Panc1 (cell line): ENCODE results near the gene DDI1. TPM values are rescaled to one million over a fixed set of nuclear protein-coding genes. Genes with fewer than 3 reads are reported as not detected.

Experiments
- ATAC-seq: fragments of 200-7000 bp; cut with Tn5 transposase; 2 replicates; pipeline ENCODE4 v1.9.1; 2020; ENCODE audit warnings: mild to moderate bottlenecking, moderate library complexity
- BruUV-seq: library from RNA; stranded (reverse); fragments of 400-500 nt; replicated peaks from 2 replicates; lab custom pipeline; 2021; lab: Mats Ljungman, UMichigan
- CTCF ChIA-PET: fragments of 300-600 bp; sonication (Branson Sonifier 250); formaldehyde crosslinking; loops from one replicate; lab custom pipeline; 2022; ENCODE audit warnings: antibody characterized with exemption; lab: Charles Lee
- POLR2A ChIA-PET: fragments of 300-600 bp; sonication (Branson Sonifier 250); formaldehyde crosslinking; loops from one replicate; lab custom pipeline; 2022; ENCODE audit warnings: antibody characterized with exemption; lab: Charles Lee
- DNase-seq: peaks from one replicate; pipeline ENCODE4 v3.0.0-alpha.2; 2010; ENCODE audit warnings: low read depth, low spot score
- H3K27ac ChIP-seq: 2 replicates; pipeline ENCODE4 v1.5.1; 2011; ENCODE audit warnings: mild to moderate bottlenecking, low read length, inconsistent platforms
- H3K27me3 ChIP-seq: fragments of 200-500 bp; sonication (Bioruptor generic); 2 replicates; pipeline ENCODE4 v1.6.0; 2014; ENCODE audit warnings: low read length, inconsistent platforms; ENCODE audit not compliant: control insufficient read depth, insufficient read depth
- H3K36me3 ChIP-seq: fragments of 200-500 bp; sonication (Bioruptor generic); 2 replicates; pipeline ENCODE4 v1.5.1; 2014; ENCODE audit warnings: inconsistent platforms, mild to moderate bottlenecking, low read length, moderate library complexity; ENCODE audit not compliant: control insufficient read depth, insufficient read depth
- H3K4me1 ChIP-seq: 2 replicates; pipeline ENCODE4 v1.5.1; 2011; ENCODE audit warnings: inconsistent platforms, mild to moderate bottlenecking, low read length, moderate library complexity; ENCODE audit not compliant: control insufficient read depth, insufficient read depth
- H3K4me3 ChIP-seq, 2 experiments: 2 replicates each; pipeline ENCODE4 v1.5.1; 2011 to 2012; ENCODE audit warnings: low read depth in 2 of 2, low read length in 2 of 2, mild to moderate bottlenecking in 2 of 2, inconsistent platforms in 1 of 2, moderate library complexity in 1 of 2
- H3K9me3 ChIP-seq: fragments of 200-500 bp; sonication (Bioruptor generic); 2 replicates; pipeline ENCODE4 v1.5.1; 2014; ENCODE audit warnings: low read depth, mild to moderate bottlenecking, inconsistent platforms, low read length, moderate library complexity; ENCODE audit not compliant: control insufficient read depth, insufficient read depth
- POLR2AphosphoS5 ChIP-seq: IDR thresholded peaks from 2 replicates; pipeline ENCODE4 v1.6.1; 2012; ENCODE audit warnings: mild to moderate bottlenecking, low read depth, low read length, moderate library complexity
- SIN3A ChIP-seq: IDR thresholded peaks from 2 replicates; pipeline ENCODE4 v1.6.1; 2012; ENCODE audit warnings: low read depth, mild to moderate bottlenecking, low read length, moderate library complexity, borderline replicate concordance; ENCODE audit not compliant: insufficient read depth
- TCF7L2 ChIP-seq: IDR thresholded peaks from 2 replicates; pipeline ENCODE4 v1.6.1; 2011; ENCODE audit warnings: mild to moderate bottlenecking, low read depth, low read length, inconsistent platforms
- in situ Hi-C: cut with HindIII; loops from 2 replicates; pipeline ENCODE4 v1.10.0; 2016; ENCODE audit warnings: low sequenced_read_pairs, low pct_unique_long_range_greater_than_20kb
- intact Hi-C: fragments of 100-400 bp; cut with micrococcal nuclease; formaldehyde crosslinking; loops from one replicate; pipeline ENCODE4 v1.10.0; 2022; ENCODE audit not compliant: unreplicated experiment
- total RNA-seq: library from RNA; stranded (reverse); gene quantifications from one replicate; pipeline ENCODE4 v1.2.1, GENCODE V29; 2021; ENCODE audit not compliant: unreplicated experiment
- TF ChIP-seq, protein P1 (sequence below): fragments of 450-650 bp; IDR thresholded peaks from 2 replicates; pipeline ENCODE4 v1.5.1; 2017; ENCODE audit warnings: mild to moderate bottlenecking
- TF ChIP-seq, protein P2 (sequence below), 2 experiments: IDR thresholded peaks; 2 replicates each; pipeline ENCODE4 v1.6.1; 2011 to 2012; ENCODE audit warnings: low read depth in 2 of 2, control low read depth in 1 of 2, low read length in 1 of 2, mild to moderate bottlenecking in 1 of 2, moderate library complexity in 1 of 2; ENCODE audit not compliant: insufficient read depth in 1 of 2

DDI1 gene
- total RNA-seq, 1 experiment from 2014 or later: not detected

DNA sequence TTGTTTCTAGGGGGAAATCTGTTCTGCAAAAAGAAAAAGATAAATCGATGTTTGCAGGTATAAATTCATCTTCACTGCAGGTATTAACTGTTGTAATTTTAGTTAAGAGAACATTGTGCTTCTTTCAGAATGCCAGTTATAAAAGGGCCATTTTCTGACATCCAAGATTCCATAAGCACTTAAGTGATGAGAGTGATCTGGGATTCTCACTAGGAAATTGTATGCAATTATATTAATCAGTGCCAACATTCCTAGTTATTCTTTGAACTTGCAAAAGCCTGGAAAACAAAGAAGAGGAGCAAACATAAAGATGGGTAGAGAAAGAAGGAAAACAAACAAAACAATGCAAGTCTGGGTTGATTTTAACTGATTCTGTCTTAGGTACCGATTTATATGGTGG lies 5.4 kb downstream of the DDI1 start:
- DNase-seq (no peak), ATAC-seq (no peak)
- CTCF ChIA-PET: no interaction called here
- POLR2A ChIA-PET: no interaction called here
- Histone ChIP-seq H3K27me3 (no peaks in the 10 kb centered on the region), H3K36me3 (no peaks in the 10 kb centered on the region), H3K27ac (no peak overlapping the region), H3K4me3 (no peak overlapping the region), H3K9me3 (no peaks in the 10 kb centered on the region; the same call in 1 of the 2 replicates), H3K4me1 (no peaks in the 10 kb centered on the region)
- intact Hi-C loops (no loop called here), in situ Hi-C loops (no loop called here)
- TF ChIP-seq POLR2AphosphoS5 (no peak), TCF7L2 (no peak), SIN3A (no peak)
- TF ChIP-seq, protein P1, sequence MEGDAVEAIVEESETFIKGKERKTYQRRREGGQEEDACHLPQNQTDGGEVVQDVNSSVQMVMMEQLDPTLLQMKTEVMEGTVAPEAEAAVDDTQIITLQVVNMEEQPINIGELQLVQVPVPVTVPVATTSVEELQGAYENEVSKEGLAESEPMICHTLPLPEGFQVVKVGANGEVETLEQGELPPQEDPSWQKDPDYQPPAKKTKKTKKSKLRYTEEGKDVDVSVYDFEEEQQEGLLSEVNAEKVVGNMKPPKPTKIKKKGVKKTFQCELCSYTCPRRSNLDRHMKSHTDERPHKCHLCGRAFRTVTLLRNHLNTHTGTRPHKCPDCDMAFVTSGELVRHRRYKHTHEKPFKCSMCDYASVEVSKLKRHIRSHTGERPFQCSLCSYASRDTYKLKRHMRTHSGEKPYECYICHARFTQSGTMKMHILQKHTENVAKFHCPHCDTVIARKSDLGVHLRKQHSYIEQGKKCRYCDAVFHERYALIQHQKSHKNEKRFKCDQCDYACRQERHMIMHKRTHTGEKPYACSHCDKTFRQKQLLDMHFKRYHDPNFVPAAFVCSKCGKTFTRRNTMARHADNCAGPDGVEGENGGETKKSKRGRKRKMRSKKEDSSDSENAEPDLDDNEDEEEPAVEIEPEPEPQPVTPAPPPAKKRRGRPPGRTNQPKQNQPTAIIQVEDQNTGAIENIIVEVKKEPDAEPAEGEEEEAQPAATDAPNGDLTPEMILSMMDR: no peak
- TF ChIP-seq, protein P2, sequence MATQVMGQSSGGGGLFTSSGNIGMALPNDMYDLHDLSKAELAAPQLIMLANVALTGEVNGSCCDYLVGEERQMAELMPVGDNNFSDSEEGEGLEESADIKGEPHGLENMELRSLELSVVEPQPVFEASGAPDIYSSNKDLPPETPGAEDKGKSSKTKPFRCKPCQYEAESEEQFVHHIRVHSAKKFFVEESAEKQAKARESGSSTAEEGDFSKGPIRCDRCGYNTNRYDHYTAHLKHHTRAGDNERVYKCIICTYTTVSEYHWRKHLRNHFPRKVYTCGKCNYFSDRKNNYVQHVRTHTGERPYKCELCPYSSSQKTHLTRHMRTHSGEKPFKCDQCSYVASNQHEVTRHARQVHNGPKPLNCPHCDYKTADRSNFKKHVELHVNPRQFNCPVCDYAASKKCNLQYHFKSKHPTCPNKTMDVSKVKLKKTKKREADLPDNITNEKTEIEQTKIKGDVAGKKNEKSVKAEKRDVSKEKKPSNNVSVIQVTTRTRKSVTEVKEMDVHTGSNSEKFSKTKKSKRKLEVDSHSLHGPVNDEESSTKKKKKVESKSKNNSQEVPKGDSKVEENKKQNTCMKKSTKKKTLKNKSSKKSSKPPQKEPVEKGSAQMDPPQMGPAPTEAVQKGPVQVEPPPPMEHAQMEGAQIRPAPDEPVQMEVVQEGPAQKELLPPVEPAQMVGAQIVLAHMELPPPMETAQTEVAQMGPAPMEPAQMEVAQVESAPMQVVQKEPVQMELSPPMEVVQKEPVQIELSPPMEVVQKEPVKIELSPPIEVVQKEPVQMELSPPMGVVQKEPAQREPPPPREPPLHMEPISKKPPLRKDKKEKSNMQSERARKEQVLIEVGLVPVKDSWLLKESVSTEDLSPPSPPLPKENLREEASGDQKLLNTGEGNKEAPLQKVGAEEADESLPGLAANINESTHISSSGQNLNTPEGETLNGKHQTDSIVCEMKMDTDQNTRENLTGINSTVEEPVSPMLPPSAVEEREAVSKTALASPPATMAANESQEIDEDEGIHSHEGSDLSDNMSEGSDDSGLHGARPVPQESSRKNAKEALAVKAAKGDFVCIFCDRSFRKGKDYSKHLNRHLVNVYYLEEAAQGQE (IDR thresholded peaks at IDR 0.05; ENCODE audit: insufficient read depth in 1 of 2, low read depth in 2 of 2, low read length in 1 of 2): no peak
- no TSS peak for BruUV-seq

DNA sequence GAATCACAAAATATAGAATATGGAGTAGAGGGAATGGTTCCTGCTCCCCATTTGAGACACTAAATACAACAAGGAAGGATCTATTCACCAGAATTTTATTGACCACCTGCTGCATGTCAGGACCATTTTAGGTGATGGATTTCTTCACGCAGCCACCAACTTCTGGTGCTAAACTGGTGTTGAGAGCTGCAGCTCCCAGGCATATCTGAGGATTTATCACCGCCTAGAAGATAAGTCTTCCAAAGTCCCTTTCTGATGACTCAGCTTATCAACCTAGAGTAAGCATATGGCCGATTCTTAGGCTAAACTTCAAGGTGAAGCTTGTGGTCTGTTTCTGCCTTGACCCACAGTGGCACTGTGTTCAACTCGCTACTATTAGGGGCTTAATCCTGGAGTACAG lies 6.7 kb downstream of the DDI1 start:
- no TSS peak for BruUV-seq
- intact Hi-C loops (no loop called here), in situ Hi-C loops (no loop called here)
- ATAC-seq (no peak), DNase-seq (no peak)
- H3K27me3 ChIP-seq: no peaks in the 10 kb centered on the region
- H3K4me3 ChIP-seq: no peak overlapping the region
- no peaks in the 10 kb centered on the region for H3K4me1 ChIP-seq
- CTCF ChIA-PET: no interaction called here
- no peaks in the 10 kb centered on the region; the same call in 1 of the 2 replicates for H3K9me3 ChIP-seq
- TF ChIP-seq, protein P2 (IDR thresholded peaks at IDR 0.05; ENCODE audit: insufficient read depth in 1 of 2, low read depth in 2 of 2, low read length in 1 of 2): no peak
- TF ChIP-seq POLR2AphosphoS5 (no peak), TCF7L2 (no peak)
- TF ChIP-seq, protein P1: no peak
- no peaks in the 10 kb centered on the region for H3K36me3 ChIP-seq
- POLR2A ChIA-PET: no interaction called here
- no peak overlapping the region for H3K27ac ChIP-seq
